Measurements from ENCODE around the gene TPPP2. TPM values are rescaled to one million over a fixed set of nuclear protein-coding genes. Genes with fewer than 3 reads are reported as not detected.

TPPP2 gene
- total and polyA plus RNA-seq, 10 of the 15 experiments (the other 5 are each of a cell fraction or from before 2014, with no cell fraction given) = not detected

DNA sequence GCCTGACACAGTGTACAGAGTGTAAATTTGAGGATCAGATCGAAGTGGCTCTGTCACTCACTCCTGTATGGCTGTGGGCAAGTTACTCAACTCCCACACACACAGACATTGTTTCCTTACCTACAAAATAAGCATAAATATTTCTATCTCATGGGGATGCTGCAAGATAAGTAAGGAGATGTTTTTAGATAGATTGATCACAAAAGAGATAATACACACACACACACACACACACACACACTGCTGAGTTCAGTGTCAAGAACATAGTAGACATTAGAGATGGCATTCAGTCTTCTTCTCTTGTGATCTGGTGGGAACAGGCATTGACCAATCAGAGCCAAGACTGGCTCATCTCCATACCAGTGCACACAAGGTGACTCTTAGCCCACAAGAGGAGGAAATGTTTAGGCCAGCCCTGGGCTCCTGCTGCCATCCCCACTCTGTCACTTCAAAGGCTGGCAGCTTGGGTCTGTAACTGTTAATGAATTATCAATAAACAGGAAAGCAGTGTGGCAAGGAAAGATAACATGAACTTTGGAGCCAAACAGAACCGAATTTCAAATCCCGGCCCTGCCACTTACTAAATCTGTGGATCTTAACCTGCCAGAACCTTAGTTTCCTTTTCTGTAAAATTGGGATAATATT, 24.2 kb downstream of the TPPP2 start:
- no peaks in the 10 kb centered on the region for H4K20me1 ChIP-seq (ENCODE audit: control insufficient read depth, insufficient read depth)
- no peak overlapping the region for H3K27ac ChIP-seq (ENCODE audit: control insufficient read depth, insufficient read depth)
- H3K9ac ChIP-seq (ENCODE audit: control insufficient read depth, insufficient read depth, low read length) = no peak overlapping the region
- H3K27me3 ChIP-seq (replicated peaks in 1 of 2; ENCODE audit: control insufficient read depth in 2 of 2, insufficient read depth in 2 of 2, low read length in 1 of 2) = no peaks in the 10 kb centered on the region
- no peak overlapping the region for H2AFZ ChIP-seq (ENCODE audit: control insufficient read depth, low read depth, low read length)
- no peaks in the 10 kb centered on the region for H3K79me2 ChIP-seq (ENCODE audit: control insufficient read depth, insufficient read depth, low read length)
- CTCF ChIA-PET = interaction anchor here (1.0 to 1.5 kb wide), 2 partner anchors 39 to 49 kb away, joined by 5 read pairs; no protein-coding TSS in a partner anchor
- H3K4me2 ChIP-seq (ENCODE audit: control insufficient read depth, insufficient read depth) = no peak overlapping the region
- TF ChIP-seq RB1 (IDR thresholded peaks at IDR 0.05; ENCODE audit: borderline replicate concordance) (no peak), NFYB (IDR thresholded peaks at IDR 0.05; ENCODE audit: insufficient read depth, low read depth, low read length) (0 out of 2 replicates have a peak, but pooled peaks have one; percentile 14)
- TF ChIP-seq, protein P1, sequence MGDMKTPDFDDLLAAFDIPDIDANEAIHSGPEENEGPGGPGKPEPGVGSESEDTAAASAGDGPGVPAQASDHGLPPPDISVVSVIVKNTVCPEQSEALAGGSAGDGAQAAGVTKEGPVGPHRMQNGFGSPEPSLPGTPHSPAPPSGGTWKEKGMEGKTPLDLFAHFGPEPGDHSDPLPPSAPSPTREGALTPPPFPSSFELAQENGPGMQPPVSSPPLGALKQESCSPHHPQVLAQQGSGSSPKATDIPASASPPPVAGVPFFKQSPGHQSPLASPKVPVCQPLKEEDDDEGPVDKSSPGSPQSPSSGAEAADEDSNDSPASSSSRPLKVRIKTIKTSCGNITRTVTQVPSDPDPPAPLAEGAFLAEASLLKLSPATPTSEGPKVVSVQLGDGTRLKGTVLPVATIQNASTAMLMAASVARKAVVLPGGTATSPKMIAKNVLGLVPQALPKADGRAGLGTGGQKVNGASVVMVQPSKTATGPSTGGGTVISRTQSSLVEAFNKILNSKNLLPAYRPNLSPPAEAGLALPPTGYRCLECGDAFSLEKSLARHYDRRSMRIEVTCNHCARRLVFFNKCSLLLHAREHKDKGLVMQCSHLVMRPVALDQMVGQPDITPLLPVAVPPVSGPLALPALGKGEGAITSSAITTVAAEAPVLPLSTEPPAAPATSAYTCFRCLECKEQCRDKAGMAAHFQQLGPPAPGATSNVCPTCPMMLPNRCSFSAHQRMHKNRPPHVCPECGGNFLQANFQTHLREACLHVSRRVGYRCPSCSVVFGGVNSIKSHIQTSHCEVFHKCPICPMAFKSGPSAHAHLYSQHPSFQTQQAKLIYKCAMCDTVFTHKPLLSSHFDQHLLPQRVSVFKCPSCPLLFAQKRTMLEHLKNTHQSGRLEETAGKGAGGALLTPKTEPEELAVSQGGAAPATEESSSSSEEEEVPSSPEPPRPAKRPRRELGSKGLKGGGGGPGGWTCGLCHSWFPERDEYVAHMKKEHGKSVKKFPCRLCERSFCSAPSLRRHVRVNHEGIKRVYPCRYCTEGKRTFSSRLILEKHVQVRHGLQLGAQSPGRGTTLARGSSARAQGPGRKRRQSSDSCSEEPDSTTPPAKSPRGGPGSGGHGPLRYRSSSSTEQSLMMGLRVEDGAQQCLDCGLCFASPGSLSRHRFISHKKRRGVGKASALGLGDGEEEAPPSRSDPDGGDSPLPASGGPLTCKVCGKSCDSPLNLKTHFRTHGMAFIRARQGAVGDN (IDR thresholded peaks at IDR 0.05) = no peak
- SMC1A ChIA-PET (ENCODE audit: uncharacterized antibody, unreplicated experiment) = no interaction called here
- H3K4me3 ChIP-seq = no peak overlapping the region
- 32% methylated on average over 3 of the region's 3 CpGs for WGBS (ENCODE audit: insufficient coverage, insufficient replicate concordance, low lambda C conversion rate, missing lambda C conversion rate)
- intact Hi-C loops (cut with micrococcal nuclease; ENCODE audit: unreplicated experiment) (no loop called here), in situ Hi-C loops (cut with MboI) (no loop called here)
- no peaks in the 10 kb centered on the region for H3K4me1 ChIP-seq (ENCODE audit: control insufficient read depth, insufficient read depth, low read length)
- H3K9me3 ChIP-seq (replicated peaks; ENCODE audit: control insufficient read depth, insufficient read depth, low read length) = no peaks in the 10 kb centered on the region
- RAD21 ChIA-PET (ENCODE audit: unreplicated experiment) = no interaction called here
- peak; percentile 57; the same call in 2 of the 3 replicates for ATAC-seq
- FAIRE-seq = no peak
- H3K36me3 ChIP-seq (ENCODE audit: control insufficient read depth in 2 of 2, insufficient read depth in 2 of 2, low read length in 1 of 2) = no peaks in the 10 kb centered on the region
- POLR2A ChIA-PET = no interaction called here
- BruUV-seq (replicated peaks) = no TSS peak
- no peak for DNase-seq (ENCODE audit: low read depth, low spot score)

Data from GM12878 (cell line).